Parathyroid adenoma (tissue), 2 donors: ENCODE results near the gene UNC13A.

Source experiments
- H2AFZ ChIP-seq: fragments of 300-600 bp; sonication (generic); one replicate; pipeline ENCODE4 v1.7.0; 2017; ENCODE audit warnings: antibody characterized with exemption, mild to moderate bottlenecking
- H3K27ac ChIP-seq: fragments of 300-600 bp; sonication (generic); one replicate; pipeline ENCODE4 v1.7.0; 2017
- H3K27me3 ChIP-seq: fragments of 300-600 bp; sonication (generic); one replicate; pipeline ENCODE4 v1.7.0; 2017; ENCODE audit warnings: low read length; ENCODE audit not compliant: control insufficient read depth, insufficient read depth
- H3K36me3 ChIP-seq: fragments of 300-600 bp; sonication (generic); one replicate; pipeline ENCODE4 v1.7.0; 2017; ENCODE audit warnings: low read length; ENCODE audit not compliant: control insufficient read depth, insufficient read depth
- H3K4me1 ChIP-seq: fragments of 300-600 bp; sonication (generic); one replicate; pipeline ENCODE4 v1.7.0; 2017; ENCODE audit warnings: control low read depth
- H3K4me2 ChIP-seq: fragments of 300-600 bp; sonication (generic); one replicate; pipeline ENCODE4 v1.7.0; 2017; ENCODE audit warnings: low read length
- H3K4me3 ChIP-seq: fragments of 300-600 bp; sonication (generic); one replicate; pipeline ENCODE4 v1.7.0; 2017; ENCODE audit warnings: low read depth, low read length
- H3K79me2 ChIP-seq: fragments of 300-600 bp; sonication (generic); one replicate; pipeline ENCODE4 v1.7.0; 2017; ENCODE audit warnings: control low read depth
- H3K9ac ChIP-seq: fragments of 300-600 bp; sonication (generic); one replicate; pipeline ENCODE4 v1.7.0; 2017; ENCODE audit warnings: mild to moderate bottlenecking
- H3K9me3 ChIP-seq: fragments of 300-600 bp; sonication (generic); one replicate; pipeline ENCODE4 v1.7.0; 2017; ENCODE audit warnings: low read length; ENCODE audit not compliant: control insufficient read depth
- CTCF ChIP-seq: fragments of 300-600 bp; sonication (generic); IDR thresholded peaks from one replicate; pipeline ENCODE4 v1.7.0; 2017; ENCODE audit warnings: antibody characterized with exemption, mild to moderate bottlenecking
- donor health status: primary hyperparathyroidism.

UNC13A gene

GRCh38 chr19:17695198-17695597 is 7.0 kb upstream of the UNC13A start:
- H3K36me3 ChIP-seq, result no peaks in the 10 kb centered on the region
- H3K79me2 ChIP-seq, result no peaks in the 10 kb centered on the region
- H3K4me1 ChIP-seq, result no peaks in the 10 kb centered on the region
- TF ChIP-seq CTCF, result no peak
- no peaks in the 10 kb centered on the region for H3K9me3 ChIP-seq
- no peaks in the 10 kb centered on the region for H3K27me3 ChIP-seq
- H3K27ac ChIP-seq, result no peak overlapping the region
- no peak overlapping the region for H2AFZ ChIP-seq
- H3K9ac ChIP-seq, result no peak overlapping the region
- no peak overlapping the region for H3K4me3 ChIP-seq
- H3K4me2 ChIP-seq, result no peak overlapping the region

- H3K4me2 ChIP-seq, result no peak overlapping the region
- no peak overlapping the region for H3K4me3 ChIP-seq
- no peak for TF ChIP-seq CTCF
- no peak overlapping the region for H3K27ac ChIP-seq
- no peaks in the 10 kb centered on the region for H3K36me3 ChIP-seq
- no peak overlapping the region for H2AFZ ChIP-seq
- H3K27me3 ChIP-seq, result no peaks in the 10 kb centered on the region
- H3K79me2 ChIP-seq, result no peaks in the 10 kb centered on the region
- no peaks in the 10 kb centered on the region for H3K9me3 ChIP-seq
- no peak overlapping the region for H3K9ac ChIP-seq
- no peaks in the 10 kb centered on the region for H3K4me1 ChIP-seq
Observed at GRCh38 chr19:17692566-17692965, 4.4 kb upstream of the UNC13A start.

GRCh38 chr19:17688853-17689595 is 870 bp upstream of the UNC13A start:
- Histone ChIP-seq H3K4me1 (peaks cover 4% of the 10 kb centered on the region), H3K27ac (peak overlapping the region; percentile 57), H3K9me3 (no peaks in the 10 kb centered on the region), H3K36me3 (no peaks in the 10 kb centered on the region), H2AFZ (peak overlapping the region; percentile 95), H3K9ac (no peak overlapping the region), H3K4me2 (no peak overlapping the region), H3K4me3 (no peak overlapping the region), H3K79me2 (no peaks in the 10 kb centered on the region), H3K27me3 (no peaks in the 10 kb centered on the region)
- no peak for TF ChIP-seq CTCF

- Histone ChIP-seq H3K4me3 (no peak overlapping the region), H3K27ac (peak overlapping the region; percentile 64), H3K27me3 (no peaks in the 10 kb centered on the region), H3K36me3 (no peaks in the 10 kb centered on the region), H3K9ac (peak overlapping the region; percentile 64), H3K4me1 (peaks cover 4% of the 10 kb centered on the region), H2AFZ (peak overlapping the region; percentile 95), H3K4me2 (no peak overlapping the region), H3K79me2 (no peaks in the 10 kb centered on the region), H3K9me3 (no peaks in the 10 kb centered on the region)
- TF ChIP-seq CTCF, result no peak
Observed at GRCh38 chr19:17687141-17687856, 855 bp downstream of the UNC13A start.
